Coronary artery (tissue), 2 donors: ENCODE data around the gene ZC3H18.

Experiments
- DNase-seq: peaks from one replicate; pipeline ENCODE4 v3.0.0-alpha.2; 2017; ENCODE audit warnings: low spot score
- H3K27ac ChIP-seq, 2 donors: fragments of 200-600 bp; sonication (generic); one replicate each; pipeline ENCODE4 v1.5.1; 2016 to 2019
- H3K4me3 ChIP-seq: fragments of 200-600 bp; sonication (generic); 2 replicates; pipeline ENCODE4 v1.5.1; 2016; ENCODE audit warnings: mild to moderate bottlenecking, moderate library complexity
- TF ChIP-seq, protein P1 (sequence below): fragments of 200-600 bp; sonication (generic); IDR thresholded peaks from one replicate; pipeline ENCODE4 v1.5.1; 2019; ENCODE audit warnings: antibody characterized with exemption

The ZC3H18 gene

DNA sequence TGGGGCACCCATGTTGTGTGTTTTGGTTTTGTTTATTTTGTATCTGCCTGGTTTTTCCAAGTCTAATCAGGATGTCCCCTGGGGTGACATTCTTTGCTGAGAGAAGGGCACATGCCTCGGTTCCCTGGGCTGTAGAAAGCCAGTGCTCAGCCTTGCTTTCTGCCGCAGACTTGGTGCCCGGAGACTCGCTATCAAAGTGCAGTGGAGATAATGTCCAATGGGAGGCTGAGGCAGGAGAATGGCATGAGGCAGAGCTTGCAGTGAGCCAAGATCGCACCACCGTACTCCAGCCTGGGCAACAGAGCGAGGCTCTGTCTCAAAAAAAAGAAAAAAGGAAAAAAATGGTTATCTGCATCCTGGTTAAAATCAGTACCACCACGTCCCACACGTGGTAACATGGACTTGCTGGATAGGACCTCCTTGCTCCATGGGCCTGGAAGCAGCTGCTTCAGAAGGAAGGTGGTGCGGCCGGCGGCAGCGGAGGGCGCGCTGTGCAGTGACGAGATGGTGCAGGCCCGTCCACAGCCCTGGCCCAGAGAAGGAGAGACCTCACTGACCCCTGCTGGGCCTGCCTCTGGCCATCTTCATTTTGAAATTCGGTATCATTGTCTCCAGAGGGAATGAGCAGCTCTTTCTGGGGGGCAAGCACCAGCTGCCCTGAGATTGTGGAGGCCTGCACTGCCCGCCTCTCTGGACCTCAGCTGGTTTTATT lies 48.9 kb downstream of the ZC3H18 start:
- no peak for DNase-seq
- TF ChIP-seq, protein P1, sequence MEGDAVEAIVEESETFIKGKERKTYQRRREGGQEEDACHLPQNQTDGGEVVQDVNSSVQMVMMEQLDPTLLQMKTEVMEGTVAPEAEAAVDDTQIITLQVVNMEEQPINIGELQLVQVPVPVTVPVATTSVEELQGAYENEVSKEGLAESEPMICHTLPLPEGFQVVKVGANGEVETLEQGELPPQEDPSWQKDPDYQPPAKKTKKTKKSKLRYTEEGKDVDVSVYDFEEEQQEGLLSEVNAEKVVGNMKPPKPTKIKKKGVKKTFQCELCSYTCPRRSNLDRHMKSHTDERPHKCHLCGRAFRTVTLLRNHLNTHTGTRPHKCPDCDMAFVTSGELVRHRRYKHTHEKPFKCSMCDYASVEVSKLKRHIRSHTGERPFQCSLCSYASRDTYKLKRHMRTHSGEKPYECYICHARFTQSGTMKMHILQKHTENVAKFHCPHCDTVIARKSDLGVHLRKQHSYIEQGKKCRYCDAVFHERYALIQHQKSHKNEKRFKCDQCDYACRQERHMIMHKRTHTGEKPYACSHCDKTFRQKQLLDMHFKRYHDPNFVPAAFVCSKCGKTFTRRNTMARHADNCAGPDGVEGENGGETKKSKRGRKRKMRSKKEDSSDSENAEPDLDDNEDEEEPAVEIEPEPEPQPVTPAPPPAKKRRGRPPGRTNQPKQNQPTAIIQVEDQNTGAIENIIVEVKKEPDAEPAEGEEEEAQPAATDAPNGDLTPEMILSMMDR: no peak
- no peak overlapping the region for H3K4me3 ChIP-seq
- H3K27ac ChIP-seq: no peak overlapping the region

DNA sequence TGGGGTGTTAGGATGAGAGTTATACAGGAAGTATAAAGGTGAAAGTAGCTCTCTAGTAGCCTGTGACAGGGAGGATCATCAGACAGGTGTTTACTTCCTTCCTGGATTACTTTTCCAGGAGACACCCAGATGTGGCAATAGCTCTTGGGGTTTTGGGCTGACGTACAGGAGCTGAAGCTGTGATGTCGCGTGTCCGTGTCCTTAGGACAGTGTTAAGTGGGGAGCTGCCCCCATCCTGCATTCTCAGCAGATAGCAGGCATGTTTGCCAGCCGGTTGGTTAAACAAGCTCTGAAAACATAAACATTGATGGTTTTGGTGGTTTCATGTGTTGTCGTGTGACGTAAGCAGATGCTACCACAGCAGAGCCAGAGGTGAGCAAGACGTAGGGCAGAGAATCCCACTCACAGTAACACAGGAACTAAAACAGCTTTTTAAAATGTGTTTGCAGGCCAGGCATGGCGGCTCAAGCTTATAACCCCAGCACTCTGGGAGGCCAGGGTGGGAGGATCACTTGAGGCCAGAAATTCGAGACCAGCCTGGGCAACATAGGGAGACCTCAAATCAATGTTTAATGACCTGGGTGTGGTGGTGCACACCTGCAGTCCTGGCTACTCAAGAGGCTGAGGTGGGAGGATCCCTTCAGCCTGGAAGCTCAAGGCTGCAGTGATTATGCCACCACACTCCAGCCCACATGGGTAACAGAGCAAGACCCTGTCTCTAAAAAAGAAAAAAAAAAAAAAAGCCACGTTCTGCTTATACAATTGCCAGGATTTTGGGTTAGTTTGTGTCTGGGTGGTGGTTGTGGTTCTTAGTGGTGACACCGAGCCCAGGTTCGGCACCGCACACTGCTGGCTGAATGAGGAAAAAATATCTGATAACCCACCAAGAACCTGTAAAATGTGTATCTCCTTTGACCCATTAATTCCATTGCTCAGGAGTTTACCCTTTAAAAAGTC lies 49.9 kb downstream of the ZC3H18 start:
- Histone ChIP-seq H3K4me3 (no peak overlapping the region), H3K27ac (no peak overlapping the region)
- no peak for DNase-seq
- TF ChIP-seq, protein P1: no peak

DNA sequence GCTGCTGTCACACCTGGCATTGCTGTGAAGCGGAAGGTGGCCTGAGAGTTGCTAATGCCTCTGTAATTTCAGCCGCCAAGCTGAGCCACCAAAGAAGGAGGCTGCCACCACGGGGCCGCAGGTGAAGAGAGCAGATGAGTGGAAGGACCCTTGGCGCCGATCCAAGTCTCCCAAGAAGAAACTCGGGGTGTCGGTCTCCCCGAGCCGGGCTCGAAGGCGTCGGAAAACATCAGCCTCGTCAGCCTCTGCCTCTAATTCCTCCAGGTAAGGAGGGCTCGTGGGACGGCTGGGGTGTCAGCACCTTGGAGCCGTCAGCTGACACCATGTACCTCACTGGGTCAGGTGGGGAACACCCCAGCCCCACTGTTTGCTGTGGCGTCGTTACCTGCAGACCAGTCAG lies 51.9 kb downstream of the ZC3H18 start:
- no peak overlapping the region for H3K27ac ChIP-seq
- H3K4me3 ChIP-seq: no peak overlapping the region
- TF ChIP-seq, protein P1: no peak
- DNase-seq: no peak

DNA sequence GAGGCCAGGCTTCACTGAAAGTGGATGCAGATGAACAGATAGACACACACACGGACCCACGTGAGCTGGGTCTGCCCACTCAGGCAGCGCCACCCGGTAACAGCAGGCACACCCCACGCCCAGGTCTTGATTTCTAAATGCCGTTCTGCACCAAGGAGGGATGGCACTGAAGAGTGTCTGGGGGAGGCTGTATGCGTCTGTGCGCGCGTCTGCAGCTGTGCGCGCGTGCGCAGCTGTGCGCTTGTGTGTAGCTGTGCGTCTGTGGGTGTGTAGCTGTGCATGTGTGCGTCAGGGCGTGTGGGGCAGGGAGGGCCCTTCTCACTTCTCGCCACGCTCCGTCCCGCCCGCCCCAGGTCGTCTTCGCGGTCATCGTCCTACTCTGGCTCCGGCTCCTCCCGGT lies 52.7 kb downstream of the ZC3H18 start:
- TF ChIP-seq, protein P1: no peak
- no peak overlapping the region for H3K4me3 ChIP-seq
- H3K27ac ChIP-seq: no peak overlapping the region
- DNase-seq: no peak

DNA sequence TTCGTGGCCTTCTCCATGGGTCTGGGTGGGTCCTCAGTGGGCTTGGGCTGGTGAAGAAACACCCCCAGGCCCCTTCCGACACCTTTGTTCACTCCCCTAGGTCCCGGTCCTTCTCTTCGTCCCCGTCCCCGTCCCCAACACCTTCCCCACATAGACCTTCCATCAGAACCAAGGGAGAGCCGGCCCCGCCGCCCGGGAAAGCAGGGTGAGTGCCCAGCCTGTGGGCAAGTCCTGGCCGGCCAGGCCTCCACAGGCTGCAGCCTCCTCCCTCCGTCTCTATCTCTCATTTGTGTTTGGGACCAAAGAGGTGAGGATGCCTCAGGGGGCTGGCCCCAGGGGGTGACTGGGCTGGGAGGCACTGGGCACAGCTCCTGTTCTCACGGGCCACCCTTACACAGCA lies 53.7 kb downstream of the ZC3H18 start:
- TF ChIP-seq, protein P1: no peak
- H3K4me3 ChIP-seq: no peak overlapping the region
- no peak for DNase-seq
- no peak overlapping the region for H3K27ac ChIP-seq

DNA sequence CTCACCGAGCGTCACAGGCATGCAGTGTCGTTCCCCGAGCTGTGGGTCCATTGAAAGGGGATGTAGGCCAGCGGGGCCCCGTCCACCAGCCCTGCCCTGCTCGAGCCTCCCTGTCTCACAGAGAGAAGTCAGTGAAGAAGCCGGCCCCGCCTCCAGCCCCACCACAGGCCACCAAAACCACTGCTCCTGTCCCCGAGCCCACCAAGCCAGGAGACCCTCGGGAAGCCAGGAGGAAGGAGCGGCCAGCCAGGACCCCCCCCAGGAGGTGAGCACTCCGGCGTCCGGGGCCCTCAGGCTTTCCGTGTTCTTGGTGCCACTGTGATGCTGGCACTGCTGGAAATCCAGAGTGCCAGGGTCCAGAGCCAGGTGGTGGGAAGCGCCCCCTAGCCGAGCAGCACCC lies 54.3 kb downstream of the ZC3H18 start:
- TF ChIP-seq, protein P1: no peak
- Histone ChIP-seq H3K4me3 (no peak overlapping the region), H3K27ac (no peak overlapping the region)
- DNase-seq: no peak
